ENCODE measurements around the gene WDFY4. TPM values are rescaled to one million over a fixed set of nuclear protein-coding genes. Genes with fewer than 3 reads are reported as not detected.

Gene WDFY4
- total and polyA plus RNA-seq, 2 donors (not counting 3 experiments of a cell fraction or from before 2014, with no cell fraction given) = 10.1 to 10.2 TPM

DNA sequence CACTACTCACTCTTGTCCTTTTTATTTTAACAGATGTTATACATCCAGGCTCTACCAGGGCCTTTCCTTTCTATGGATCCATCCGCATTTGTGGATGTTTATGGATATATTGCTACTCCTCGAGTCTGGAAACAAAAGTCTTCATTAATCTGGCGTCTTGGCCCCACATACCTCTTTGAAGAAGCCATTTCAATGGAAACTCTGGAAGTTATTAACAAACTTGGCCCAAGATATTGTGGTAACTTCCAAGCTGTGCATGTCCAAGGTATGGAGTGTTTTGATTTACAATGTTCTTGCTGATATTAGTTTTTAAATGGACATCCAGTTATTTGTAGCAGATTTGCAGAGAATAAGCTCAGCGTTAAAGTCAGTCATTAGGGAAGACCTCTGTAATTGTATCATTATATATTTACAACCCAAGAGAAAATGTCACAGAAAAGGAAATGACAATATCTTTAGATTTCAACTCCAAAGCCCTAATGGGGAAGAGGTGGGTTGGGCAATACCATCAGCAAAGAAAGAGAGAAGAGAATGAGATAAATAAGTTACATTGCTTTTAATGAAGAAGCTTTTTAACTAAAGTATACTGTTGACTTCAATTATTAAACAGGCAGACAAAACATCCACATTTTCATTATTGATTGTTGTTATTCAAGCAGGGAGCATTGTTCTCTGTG lies 102.1 kb downstream of the WDFY4 start:
- no peaks in the 10 kb centered on the region for H3K4me1 ChIP-seq (ENCODE audit: control insufficient read depth, extremely low read depth, insufficient read depth, low read length)
- no peaks in the 10 kb centered on the region for H3K36me3 ChIP-seq (ENCODE audit: control insufficient read depth in 2 of 2, extremely low read depth in 1 of 2, insufficient read depth in 2 of 2, low read length in 2 of 2)
- no TSS peak for BruUV-seq (replicated peaks)
- no peak overlapping the region for H3K4me2 ChIP-seq (ENCODE audit: insufficient read depth, low read length)
- no peak overlapping the region for H3K4me3 ChIP-seq (replicated peaks in 1 of 3; ENCODE audit: insufficient read depth in 1 of 3, low read depth in 1 of 3, low read length in 3 of 3)
- DNase-seq (ENCODE audit: low read depth, low spot score) = no peak
- no peak overlapping the region for H3K9ac ChIP-seq (replicated peaks; ENCODE audit: extremely low read depth, insufficient read depth, low read length)
- no peak overlapping the region for H3K27ac ChIP-seq (ENCODE audit: insufficient read depth, low read depth, low read length)
- no peaks in the 10 kb centered on the region for H3K9me1 ChIP-seq (replicated peaks; ENCODE audit: control insufficient read depth, extremely low read depth, insufficient read depth, low read length)
- FAIRE-seq = no peak
- CTCF ChIA-PET = no interaction called here
- H3K79me2 ChIP-seq (ENCODE audit: control insufficient read depth, insufficient read depth, low read length) = no peaks in the 10 kb centered on the region
- H4K20me1 ChIP-seq (replicated peaks; ENCODE audit: control insufficient read depth, extremely low read depth, insufficient read depth, low read length) = no peaks in the 10 kb centered on the region
- POLR2A ChIA-PET = no interaction called here
- peaks cover 2 to 4% of the 10 kb centered on the region in 2 experiments for H3K27me3 ChIP-seq (ENCODE audit: control insufficient read depth in 2 of 2, insufficient read depth in 2 of 2, low read length in 2 of 2)
- TF ChIP-seq, protein P1, sequence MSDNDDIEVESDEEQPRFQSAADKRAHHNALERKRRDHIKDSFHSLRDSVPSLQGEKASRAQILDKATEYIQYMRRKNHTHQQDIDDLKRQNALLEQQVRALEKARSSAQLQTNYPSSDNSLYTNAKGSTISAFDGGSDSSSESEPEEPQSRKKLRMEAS (IDR thresholded peaks at IDR 0.05; ENCODE audit: insufficient read depth, insufficient read length) = no peak
- no peak for TF ChIP-seq POLR2AphosphoS5 (IDR thresholded peaks at IDR 0.05; ENCODE audit: insufficient read depth, low read depth, low read length)
- TF ChIP-seq POLR2A (IDR thresholded peaks at IDR 0.05; ENCODE audit: low read depth, low read length) = no peak
- TF ChIP-seq FOS (IDR thresholded peaks at IDR 0.05; ENCODE audit: borderline replicate concordance, insufficient read depth, low read length) = no peak
- no peak for TF ChIP-seq GATA2 (IDR thresholded peaks at IDR 0.05; ENCODE audit: insufficient read depth, insufficient read length, low read depth, low read length)
- no peak for TF ChIP-seq JUN (IDR thresholded peaks at IDR 0.05; ENCODE audit: borderline replicate concordance, insufficient read depth, insufficient read length, low read depth)
- TF ChIP-seq MYC (IDR thresholded peaks at IDR 0.05; ENCODE audit: low read depth, low read length) = no peak
- no peak for TF ChIP-seq CTCF (IDR thresholded peaks at IDR 0.05; ENCODE audit: extremely low read depth in 1 of 2, insufficient read depth in 1 of 2, low read depth in 1 of 2, low read length in 2 of 2)
- TF ChIP-seq EZH2 (IDR thresholded peaks at IDR 0.05; ENCODE audit: borderline replicate concordance, low read depth, low read length, severe bottlenecking) = no peak
- H3K9me3 ChIP-seq (replicated peaks; ENCODE audit: control insufficient read depth, insufficient read depth, low read length) = no peaks in the 10 kb centered on the region
- dilution Hi-C loops (cut with MboI; ENCODE audit: extremely low pct_ligation_motif_present, low sequenced_read_pairs) = no loop called here
- H2AFZ ChIP-seq (ENCODE audit: low read depth, low read length) = no peak overlapping the region
- intact Hi-C loops (cut with micrococcal nuclease) = no loop called here
